MCF 10A (cell line): ENCODE results near the gene E4F1. TPM values are rescaled to one million over a fixed set of nuclear protein-coding genes. Genes with fewer than 3 reads are reported as not detected.

Source experiments
- BruUV-seq: library from RNA; stranded (reverse); fragments of 400-500 nt; replicated peaks from 2 replicates; lab custom pipeline; 2021; lab: Mats Ljungman, UMichigan
- CTCF ChIA-PET: fragments of 300-600 bp; sonication (Branson Sonifier 250); formaldehyde crosslinking; extraction: SDS; loops from one replicate; lab custom pipeline; 2021; ENCODE audit warnings: antibody characterized with exemption, inconsistent platforms; lab: Yijun Ruan, JAX
- POLR2A ChIA-PET: fragments of 300-600, 350-650 bp; sonication (Branson Sonifier 250); formaldehyde crosslinking; extraction: SDS; loops from one replicate; lab custom pipeline; 2020; ENCODE audit warnings: antibody characterized with exemption, inconsistent platforms; lab: Yijun Ruan, JAX
- DNase-seq: peaks from one replicate; pipeline ENCODE4 v3.0.0-alpha.2; 2018; ENCODE audit not compliant: unreplicated experiment
- H3K27ac Mint-ChIP-seq: one replicate; pipeline ENCODE4 v1.8.0; 2022; ENCODE audit warnings: mild to moderate bottlenecking, low read depth, mixed read lengths; ENCODE audit not compliant: unreplicated experiment
- H3K27me3 Mint-ChIP-seq: one replicate; pipeline ENCODE4 v1.8.0; 2022; ENCODE audit warnings: mixed read lengths; ENCODE audit not compliant: insufficient read depth, unreplicated experiment
- H3K36me3 Mint-ChIP-seq: one replicate; pipeline ENCODE4 v1.8.0; 2022; ENCODE audit warnings: mild to moderate bottlenecking, moderate library complexity, mixed read lengths; ENCODE audit not compliant: insufficient read depth, unreplicated experiment
- H3K4me1 Mint-ChIP-seq: one replicate; pipeline ENCODE4 v1.8.0; 2022; ENCODE audit warnings: mixed read lengths; ENCODE audit not compliant: insufficient read depth, unreplicated experiment
- H3K4me3 Mint-ChIP-seq: one replicate; pipeline ENCODE4 v1.8.0; 2022; ENCODE audit warnings: mild to moderate bottlenecking, moderate library complexity, mixed read lengths; ENCODE audit not compliant: unreplicated experiment
- H3K9me3 Mint-ChIP-seq: one replicate; pipeline ENCODE4 v1.8.0; 2022; ENCODE audit warnings: mixed read lengths; ENCODE audit not compliant: unreplicated experiment
- intact Hi-C: fragments of 100-400 bp; cut with micrococcal nuclease; formaldehyde crosslinking; loops from 2 replicates; pipeline ENCODE4 v1.14.1; 2022
- total RNA-seq: library from RNA; stranded (reverse); gene quantifications from 2 replicates; pipeline ENCODE4 v1.2.3, GENCODE V29; 2022
- TF ChIP-seq, protein P1 (sequence below): fragments of 200-600 bp; IDR thresholded peaks from one replicate; pipeline ENCODE4 v1.8.0; 2022; ENCODE audit warnings: antibody characterized with exemption, mild to moderate bottlenecking; ENCODE audit not compliant: unreplicated experiment

E4F1 gene
- total RNA-seq, 1 experiment from 2014 or later, result 26.2 TPM

DNA sequence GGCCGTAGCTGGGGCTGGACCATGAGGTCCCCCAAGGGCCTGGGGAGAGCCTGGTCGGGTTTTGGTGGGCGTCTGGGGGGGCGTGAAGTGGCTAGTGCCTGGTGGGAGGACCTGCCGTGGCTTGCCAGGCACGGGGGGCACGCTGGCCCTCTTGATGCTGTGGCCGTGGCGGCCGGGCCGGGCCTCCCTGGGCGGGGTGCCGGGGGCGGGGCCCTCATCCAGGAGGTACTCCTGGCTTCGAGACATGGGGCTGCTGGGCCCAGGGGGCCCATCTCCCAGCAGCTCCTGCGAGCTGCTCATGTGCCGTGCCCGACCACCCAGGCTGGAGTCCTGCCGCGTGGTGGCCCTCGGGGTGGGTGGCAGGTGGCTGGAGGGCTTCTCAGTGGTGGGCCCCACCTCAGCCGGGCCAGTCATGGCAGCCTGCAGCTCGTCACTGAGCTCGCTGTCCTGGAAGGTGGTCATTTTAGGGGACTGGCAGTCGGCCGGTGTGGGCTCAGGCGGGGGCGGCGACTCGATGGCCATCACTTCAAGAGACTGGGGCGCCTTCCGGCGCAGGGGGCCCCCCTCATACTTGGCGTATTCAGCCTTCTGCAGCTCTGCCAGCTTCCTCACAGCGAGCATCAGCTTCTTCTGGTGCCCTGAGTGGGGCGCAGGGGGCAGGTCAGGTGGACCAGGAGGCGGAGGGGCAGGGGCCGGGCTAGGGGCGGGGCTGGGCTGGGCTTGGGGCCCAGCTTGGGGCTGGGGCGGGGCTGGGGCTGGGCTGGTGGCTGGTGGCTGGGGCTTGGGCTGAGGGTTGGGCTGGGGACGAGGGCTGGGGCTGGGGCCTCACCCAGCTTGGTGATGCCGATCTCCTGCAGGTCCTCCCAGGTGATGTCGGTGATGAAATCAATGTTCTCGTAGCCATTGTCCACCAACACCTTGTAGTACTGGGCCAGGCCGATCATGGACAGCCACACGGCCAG is 42.1 kb upstream of the E4F1 start:
- Mint-ChIP-seq H3K36me3 (peaks cover 16% of the 10 kb centered on the region), H3K27me3 (no peaks in the 10 kb centered on the region), H3K4me3 (no peak overlapping the region), H3K27ac (no peak overlapping the region), H3K4me1 (peaks cover 5% of the 10 kb centered on the region), H3K9me3 (no peaks in the 10 kb centered on the region)
- no peak for DNase-seq
- BruUV-seq, result no TSS peak
- POLR2A ChIA-PET, result interaction anchor here (0.9 to 1.1 kb wide), 3 partner anchors 9 to 25 kb away, joined by 3 read pairs; partner anchors contain the start of gene TRAF7
- intact Hi-C loops, result no loop called here
- TF ChIP-seq, protein P1, sequence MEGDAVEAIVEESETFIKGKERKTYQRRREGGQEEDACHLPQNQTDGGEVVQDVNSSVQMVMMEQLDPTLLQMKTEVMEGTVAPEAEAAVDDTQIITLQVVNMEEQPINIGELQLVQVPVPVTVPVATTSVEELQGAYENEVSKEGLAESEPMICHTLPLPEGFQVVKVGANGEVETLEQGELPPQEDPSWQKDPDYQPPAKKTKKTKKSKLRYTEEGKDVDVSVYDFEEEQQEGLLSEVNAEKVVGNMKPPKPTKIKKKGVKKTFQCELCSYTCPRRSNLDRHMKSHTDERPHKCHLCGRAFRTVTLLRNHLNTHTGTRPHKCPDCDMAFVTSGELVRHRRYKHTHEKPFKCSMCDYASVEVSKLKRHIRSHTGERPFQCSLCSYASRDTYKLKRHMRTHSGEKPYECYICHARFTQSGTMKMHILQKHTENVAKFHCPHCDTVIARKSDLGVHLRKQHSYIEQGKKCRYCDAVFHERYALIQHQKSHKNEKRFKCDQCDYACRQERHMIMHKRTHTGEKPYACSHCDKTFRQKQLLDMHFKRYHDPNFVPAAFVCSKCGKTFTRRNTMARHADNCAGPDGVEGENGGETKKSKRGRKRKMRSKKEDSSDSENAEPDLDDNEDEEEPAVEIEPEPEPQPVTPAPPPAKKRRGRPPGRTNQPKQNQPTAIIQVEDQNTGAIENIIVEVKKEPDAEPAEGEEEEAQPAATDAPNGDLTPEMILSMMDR, result no peak
- CTCF ChIA-PET, result interaction anchor here (0.6 kb wide), 1 partner anchor 24 kb away, joined by 3 read pairs; no protein-coding TSS in a partner anchor

DNA sequence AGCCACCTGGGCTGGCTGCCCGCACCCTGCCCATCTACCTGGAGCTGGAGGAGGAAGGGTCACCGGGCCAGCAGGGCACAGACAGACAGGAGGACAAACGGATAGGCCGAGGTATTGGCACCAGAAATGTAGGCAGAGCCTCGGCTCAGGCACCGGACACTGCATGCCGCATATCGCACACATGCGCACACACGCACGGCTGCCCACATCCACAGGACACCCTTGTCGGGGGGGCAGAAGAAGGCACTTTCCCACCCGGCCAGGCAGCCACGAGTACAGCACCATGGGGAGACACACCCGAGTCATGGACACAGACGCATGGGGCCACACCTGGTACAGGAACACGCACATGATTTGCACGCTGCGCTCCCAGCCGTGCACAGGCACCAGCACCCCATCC is 41.4 kb upstream of the E4F1 start:
- peaks cover 5% of the 10 kb centered on the region for H3K4me1 Mint-ChIP-seq
- H3K36me3 Mint-ChIP-seq, result peaks cover 13% of the 10 kb centered on the region
- BruUV-seq, result no TSS peak
- POLR2A ChIA-PET, result interaction anchor here (0.9 kb wide), 1 partner anchor 10 kb away, joined by 3 read pairs; no protein-coding TSS in a partner anchor
- H3K9me3 Mint-ChIP-seq, result no peaks in the 10 kb centered on the region
- TF ChIP-seq, protein P1, result no peak
- intact Hi-C loops, result no loop called here
- H3K4me3 Mint-ChIP-seq, result no peak overlapping the region
- H3K27me3 Mint-ChIP-seq, result no peaks in the 10 kb centered on the region
- H3K27ac Mint-ChIP-seq, result no peak overlapping the region
- no peak for DNase-seq
- CTCF ChIA-PET, result interaction anchor here (0.6 kb wide), 1 partner anchor 24 kb away, joined by 3 read pairs; no protein-coding TSS in a partner anchor

DNA sequence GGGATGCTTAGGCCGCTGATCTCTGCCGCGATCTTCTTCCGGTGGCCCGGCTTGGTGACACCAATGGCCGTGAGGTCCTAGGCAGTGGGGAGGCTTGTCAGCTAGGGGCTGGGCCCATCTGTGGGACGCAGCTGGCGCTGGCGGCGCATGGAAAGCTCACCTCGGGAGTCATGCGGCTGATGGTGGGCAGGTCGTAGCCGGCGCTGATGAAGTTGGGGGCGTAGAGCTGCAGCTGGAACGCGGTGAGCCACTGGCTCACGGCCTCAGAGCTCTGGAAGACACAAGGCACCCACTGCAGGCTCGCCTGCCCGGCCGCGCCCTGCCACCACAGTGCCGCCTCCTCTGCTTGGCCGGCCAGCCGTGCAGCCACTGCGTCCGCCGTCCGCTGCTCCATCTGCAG is 39.7 kb upstream of the E4F1 start:
- CTCF ChIA-PET, result interaction anchor here (1.2 kb wide), 1 partner anchor 12 kb away, joined by 4 read pairs; no protein-coding TSS in a partner anchor
- BruUV-seq, result no TSS peak
- TF ChIP-seq, protein P1, result no peak
- intact Hi-C loops, result no loop called here
- no peak for DNase-seq
- peaks cover 5% of the 10 kb centered on the region for H3K4me1 Mint-ChIP-seq
- no peak overlapping the region for H3K27ac Mint-ChIP-seq
- no peaks in the 10 kb centered on the region for H3K27me3 Mint-ChIP-seq
- POLR2A ChIA-PET, result no interaction called here
- H3K36me3 Mint-ChIP-seq, result peaks cover 5% of the 10 kb centered on the region
- no peak overlapping the region for H3K4me3 Mint-ChIP-seq
- H3K9me3 Mint-ChIP-seq, result no peaks in the 10 kb centered on the region

DNA sequence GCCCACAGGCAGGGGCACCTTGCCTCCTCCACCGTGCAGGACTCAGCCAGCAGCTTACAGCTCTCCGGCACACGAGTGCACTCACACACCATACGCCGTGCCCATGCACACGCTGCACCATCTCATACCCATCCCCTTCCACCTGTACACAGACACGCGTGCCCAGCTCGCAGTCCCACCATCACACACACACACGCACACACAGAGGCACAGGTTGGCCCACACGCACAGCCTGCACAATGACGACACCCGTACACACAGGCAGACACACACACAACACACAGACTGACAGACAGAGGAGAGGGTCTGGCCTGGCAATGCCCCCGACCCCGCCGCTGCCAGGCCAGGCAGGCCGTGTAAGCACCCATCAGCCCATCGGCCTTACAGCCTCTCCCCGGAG is 39.0 kb upstream of the E4F1 start:
- BruUV-seq, result no TSS peak
- peaks cover 5% of the 10 kb centered on the region for H3K4me1 Mint-ChIP-seq
- no peak overlapping the region for H3K27ac Mint-ChIP-seq
- no peaks in the 10 kb centered on the region for H3K9me3 Mint-ChIP-seq
- no peak overlapping the region for H3K4me3 Mint-ChIP-seq
- peaks cover 3% of the 10 kb centered on the region for H3K36me3 Mint-ChIP-seq
- TF ChIP-seq, protein P1, result no peak
- no peak for DNase-seq
- intact Hi-C loops, result no loop called here
- CTCF ChIA-PET, result interaction anchor here (1.2 kb wide), 1 partner anchor 11 kb away, joined by 4 read pairs; no protein-coding TSS in a partner anchor
- POLR2A ChIA-PET, result interaction anchor here (0.6 kb wide), 1 partner anchor 23 kb away, joined by 6 read pairs; no protein-coding TSS in a partner anchor
- no peaks in the 10 kb centered on the region for H3K27me3 Mint-ChIP-seq
